ENCODE data around the gene FMNL2. TPM values are rescaled to one million over a fixed set of nuclear protein-coding genes. Genes with fewer than 3 reads are reported as not detected.

Gene FMNL2
- total RNA-seq, 1 experiment from 2014 or later = 28.1 TPM

- H3K36me3 ChIP-seq (ENCODE audit: control insufficient read depth in 1 of 2, insufficient read depth in 2 of 2, low read length in 2 of 2) = peaks cover 0 to 12% of the 10 kb centered on the region in 2 experiments; a peak in 2 of 4 replicates
- DNase-seq (ENCODE audit: low read depth, low spot score) (no peak), ATAC-seq (no peak)
- H3K4me2 ChIP-seq (ENCODE audit: low read length) = no peak overlapping the region
- BruUV-seq (replicated peaks) = no TSS peak
- H2AFZ ChIP-seq (ENCODE audit: low read depth, low read length, poor library complexity, severe bottlenecking) = no peak overlapping the region
- CTCF ChIA-PET = no interaction called here
- POLR2A ChIA-PET = no interaction called here
- intact Hi-C loops (cut with micrococcal nuclease) = loop anchor here (10.0 kb wide), 1 partner anchor 290 kb away; the partner anchor contains the start of gene FMNL2
- no peaks in the 10 kb centered on the region for H4K20me1 ChIP-seq (ENCODE audit: insufficient read depth)
- H3K9me2 ChIP-seq (ENCODE audit: insufficient read depth) = no peaks in the 10 kb centered on the region
- RAD21 ChIA-PET (ENCODE audit: low non-redundant PET in 1 of 2, low total read pairs in 2 of 2, uncharacterized antibody in 2 of 2, unreplicated experiment in 2 of 2) = no interaction called here
- H3K9me3 ChIP-seq (ENCODE audit: control insufficient read depth in 1 of 2, insufficient read depth in 1 of 2, low read depth in 1 of 2, low read length in 2 of 2) = no peaks in the 10 kb centered on the region
- no peaks in the 10 kb centered on the region for H3K4me1 ChIP-seq (ENCODE audit: control insufficient read depth in 1 of 2, insufficient read depth in 2 of 2, low read length in 2 of 2)
- no peak overlapping the region for H3K4me3 ChIP-seq (replicated peaks in 1 of 2; ENCODE audit: low read depth in 1 of 2, low read length in 2 of 2)
- H3K9ac ChIP-seq (ENCODE audit: low read length) = no peak overlapping the region
- H3K27ac ChIP-seq (ENCODE audit: low read depth, low read length) = no peak overlapping the region
- H3K79me2 ChIP-seq (ENCODE audit: insufficient read depth, low read length) = no peaks in the 10 kb centered on the region
- no peak for TF ChIP-seq ZNF274 (IDR thresholded peaks at IDR 0.05; ENCODE audit: low read depth, low read length)
- TF ChIP-seq CBX3 (IDR thresholded peaks at IDR 0.05; ENCODE audit: low read depth) = no peak
- TF ChIP-seq RAD21 (IDR thresholded peaks at IDR 0.05; ENCODE audit: low read depth) = no peak
- TF ChIP-seq POLR2AphosphoS5 (IDR thresholded peaks at IDR 0.05; ENCODE audit: low read depth, low read length) = no peak
- TF ChIP-seq EZH2 (IDR thresholded peaks at IDR 0.05) = no peak
- TF ChIP-seq FOSL1 (IDR thresholded peaks at IDR 0.05; ENCODE audit: low read depth) = no peak
- H3K27me3 ChIP-seq (ENCODE audit: insufficient read depth, low read length) = no peaks in the 10 kb centered on the region
These were observed 289.8 kb downstream of the FMNL2 start for GRCh38 chr2:152624805-152625204.

GRCh38 chr2:152626911-152627339, 292.0 kb downstream of the FMNL2 start:
- Histone ChIP-seq H3K9me2 (ENCODE audit: insufficient read depth) (no peaks in the 10 kb centered on the region), H4K20me1 (ENCODE audit: insufficient read depth) (no peaks in the 10 kb centered on the region), H3K27ac (ENCODE audit: low read depth, low read length) (no peak overlapping the region), H3K9me3 (ENCODE audit: control insufficient read depth in 1 of 2, insufficient read depth in 1 of 2, low read depth in 1 of 2, low read length in 2 of 2) (no peaks in the 10 kb centered on the region), H3K36me3 (ENCODE audit: control insufficient read depth in 1 of 2, insufficient read depth in 2 of 2, low read length in 2 of 2) (peaks cover 0 to 13% of the 10 kb centered on the region in 2 experiments; a peak in 2 of 4 replicates), H3K4me1 (ENCODE audit: control insufficient read depth in 1 of 2, insufficient read depth in 2 of 2, low read length in 2 of 2) (no peaks in the 10 kb centered on the region), H3K4me3 (replicated peaks in 1 of 2; ENCODE audit: low read depth in 1 of 2, low read length in 2 of 2) (no peak overlapping the region), H3K9ac (ENCODE audit: low read length) (no peak overlapping the region), H3K4me2 (ENCODE audit: low read length) (no peak overlapping the region), H3K79me2 (ENCODE audit: insufficient read depth, low read length) (no peaks in the 10 kb centered on the region), H2AFZ (ENCODE audit: low read depth, low read length, poor library complexity, severe bottlenecking) (no peak overlapping the region), H3K27me3 (ENCODE audit: insufficient read depth, low read length) (no peaks in the 10 kb centered on the region)
- TF ChIP-seq TCF7L2 (IDR thresholded peaks at IDR 0.05; ENCODE audit: borderline replicate concordance, extremely low read depth, insufficient read depth, insufficient read length) = no peak
- TF ChIP-seq JUND (IDR thresholded peaks at IDR 0.05) = no peak
- TF ChIP-seq YY1 (IDR thresholded peaks at IDR 0.05; ENCODE audit: extremely low read depth, insufficient replicate concordance, low read depth, low read length) = no peak
- no peak for TF ChIP-seq ZFX (IDR thresholded peaks at IDR 0.05)
- TF ChIP-seq MAX (IDR thresholded peaks at IDR 0.05) = no peak
- TF ChIP-seq EZH2phosphoT487 (IDR thresholded peaks at IDR 0.05; ENCODE audit: borderline replicate concordance) = no peak
- TF ChIP-seq ELF1 (IDR thresholded peaks at IDR 0.05; ENCODE audit: borderline replicate concordance, low read depth) = no peak
- TF ChIP-seq POLR2AphosphoS5 (IDR thresholded peaks at IDR 0.05; ENCODE audit: low read depth, low read length) = no peak
- TF ChIP-seq CTCF (IDR thresholded peaks at IDR 0.05 in 2 of 3, conservative IDR thresholded peaks at IDR 0.05 in 1 of 3; ENCODE audit: borderline replicate concordance in 1 of 3, insufficient read depth in 1 of 3, low read depth in 2 of 3, low read length in 2 of 3) = no peak
- TF ChIP-seq FOSL1 (IDR thresholded peaks at IDR 0.05; ENCODE audit: low read depth) = no peak
- TF ChIP-seq ZNF274 (IDR thresholded peaks at IDR 0.05; ENCODE audit: low read depth, low read length) = no peak
- no peak for TF ChIP-seq EZH2 (IDR thresholded peaks at IDR 0.05)
- TF ChIP-seq ATF3 (IDR thresholded peaks at IDR 0.05) = no peak
- TF ChIP-seq CEBPB (IDR thresholded peaks at IDR 0.05; ENCODE audit: low read depth) = no peak
- TF ChIP-seq CBX3 (IDR thresholded peaks at IDR 0.05; ENCODE audit: low read depth) = no peak
- no peak for TF ChIP-seq SRF (IDR thresholded peaks at IDR 0.05; ENCODE audit: low read depth)
- CTCF ChIA-PET = interaction anchor here (1.4 kb wide), 1 partner anchor 9 kb away, joined by 3 read pairs; no protein-coding TSS in a partner anchor
- BruUV-seq (replicated peaks) = no TSS peak
- intact Hi-C loops (cut with micrococcal nuclease) = loop anchor here (1.0 to 10.0 kb wide), 2 partner anchors 292 to 437 kb away; partner anchors contain the start of gene FMNL2
- DNase-seq (ENCODE audit: low read depth, low spot score) (no peak), ATAC-seq (no peak)
- POLR2A ChIA-PET = no interaction called here
- RAD21 ChIA-PET (ENCODE audit: low non-redundant PET in 1 of 2, low total read pairs in 2 of 2, uncharacterized antibody in 2 of 2, unreplicated experiment in 2 of 2) = no interaction called here

Measured in HCT116 (cell line).